ENCODE measurements around the gene JPH2.

DNA sequence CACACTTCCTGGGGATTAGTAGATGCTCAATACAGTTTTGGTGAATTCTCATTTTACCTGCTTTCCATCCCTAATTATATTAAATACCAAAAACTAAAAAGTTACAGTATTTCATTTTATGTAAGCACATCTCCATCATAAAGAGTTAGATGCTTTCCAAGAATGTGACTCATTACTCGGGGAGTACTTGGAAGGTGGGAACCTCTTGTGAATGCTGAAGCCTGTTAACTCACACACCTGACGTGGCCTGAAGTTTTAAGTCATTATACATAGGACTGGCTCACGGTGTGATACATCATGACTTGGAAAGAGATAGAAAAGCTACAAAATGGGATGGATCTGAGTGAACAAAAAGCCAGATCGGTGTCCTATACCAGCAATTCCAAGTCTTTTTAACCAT is 25.8 kb upstream of the JPH2 start:
- TF ChIP-seq, protein P1, sequence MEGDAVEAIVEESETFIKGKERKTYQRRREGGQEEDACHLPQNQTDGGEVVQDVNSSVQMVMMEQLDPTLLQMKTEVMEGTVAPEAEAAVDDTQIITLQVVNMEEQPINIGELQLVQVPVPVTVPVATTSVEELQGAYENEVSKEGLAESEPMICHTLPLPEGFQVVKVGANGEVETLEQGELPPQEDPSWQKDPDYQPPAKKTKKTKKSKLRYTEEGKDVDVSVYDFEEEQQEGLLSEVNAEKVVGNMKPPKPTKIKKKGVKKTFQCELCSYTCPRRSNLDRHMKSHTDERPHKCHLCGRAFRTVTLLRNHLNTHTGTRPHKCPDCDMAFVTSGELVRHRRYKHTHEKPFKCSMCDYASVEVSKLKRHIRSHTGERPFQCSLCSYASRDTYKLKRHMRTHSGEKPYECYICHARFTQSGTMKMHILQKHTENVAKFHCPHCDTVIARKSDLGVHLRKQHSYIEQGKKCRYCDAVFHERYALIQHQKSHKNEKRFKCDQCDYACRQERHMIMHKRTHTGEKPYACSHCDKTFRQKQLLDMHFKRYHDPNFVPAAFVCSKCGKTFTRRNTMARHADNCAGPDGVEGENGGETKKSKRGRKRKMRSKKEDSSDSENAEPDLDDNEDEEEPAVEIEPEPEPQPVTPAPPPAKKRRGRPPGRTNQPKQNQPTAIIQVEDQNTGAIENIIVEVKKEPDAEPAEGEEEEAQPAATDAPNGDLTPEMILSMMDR (IDR thresholded peaks at IDR 0.05), result no peak
- no peak for TF ChIP-seq POLR2A (IDR thresholded peaks at IDR 0.05)
